H9 (cell line): ENCODE results near the gene TNFRSF6B. TPM values are rescaled to one million over a fixed set of nuclear protein-coding genes. Genes with fewer than 3 reads are reported as not detected.
A peak's percentile ranks its signal among the peaks of the same experiment; 100 is the strongest.
"Not testable (repeated sequence)": the region's sequence is repeated elsewhere in the genome, so short reads cannot be mapped to it uniquely, and the experiment has no call there.

Source experiments
- DNase-seq: peaks from one replicate; pipeline ENCODE4 v3.0.0-alpha.2; 2017
- H2AFZ ChIP-seq: one replicate; pipeline ENCODE4 v1.6.1; 2013; ENCODE audit warnings: mild to moderate bottlenecking, low read length, control low read depth, moderate library complexity
- H2AK5ac ChIP-seq: 2 replicates; pipeline ENCODE4 v1.6.1; 2013; ENCODE audit warnings: low read length, control low read depth, mixed read lengths; ENCODE audit not compliant: insufficient read length
- H2BK120ac ChIP-seq: one replicate; pipeline ENCODE4 v1.6.1; 2013; ENCODE audit warnings: low read depth, mild to moderate bottlenecking, low read length, control low read depth, inconsistent platforms; ENCODE audit not compliant: poor library complexity, severe bottlenecking
- H2BK12ac ChIP-seq: 2 replicates; pipeline ENCODE4 v1.6.1; 2013; ENCODE audit warnings: low read length, control low read depth, mixed read lengths, low read depth; ENCODE audit not compliant: insufficient read length
- H2BK15ac ChIP-seq: 2 replicates; pipeline ENCODE4 v1.6.1; 2013; ENCODE audit warnings: low read depth, low read length, control low read depth
- H2BK20ac ChIP-seq: one replicate; pipeline ENCODE4 v1.6.1; 2013; ENCODE audit warnings: low read depth, mild to moderate bottlenecking, low read length, control low read depth, inconsistent platforms; ENCODE audit not compliant: poor library complexity, severe bottlenecking
- H2BK5ac ChIP-seq: 2 replicates; pipeline ENCODE4 v1.6.1; 2013; ENCODE audit warnings: low read length, control low read depth, mixed read lengths; ENCODE audit not compliant: insufficient read length
- H3K14ac ChIP-seq: 2 replicates; pipeline ENCODE4 v1.6.1; 2013; ENCODE audit warnings: low read length, control low read depth; ENCODE audit not compliant: insufficient read depth
- H3K18ac ChIP-seq: 2 replicates; pipeline ENCODE4 v1.6.1; 2013; ENCODE audit warnings: low read depth, mild to moderate bottlenecking, mixed read lengths, low read length, control low read depth; ENCODE audit not compliant: insufficient read length
- H3K23ac ChIP-seq: 2 replicates; pipeline ENCODE4 v1.6.1; 2013; ENCODE audit warnings: low read length, control low read depth, mixed read lengths, low read depth; ENCODE audit not compliant: insufficient read length
- H3K23me2 ChIP-seq: 2 replicates; pipeline ENCODE4 v1.6.1; 2013; ENCODE audit warnings: low read depth, mild to moderate bottlenecking, mixed read lengths, low read length, control low read depth; ENCODE audit not compliant: insufficient read length, poor library complexity, severe bottlenecking
- H3K27ac ChIP-seq: 2 replicates; pipeline ENCODE4 v1.5.1; 2013; ENCODE audit warnings: low read length, control low read depth, mixed read lengths, low read depth; ENCODE audit not compliant: insufficient read length
- H3K27me3 ChIP-seq: 2 replicates; pipeline ENCODE4 v1.6.1; 2013; ENCODE audit warnings: low read length, control low read depth, inconsistent platforms; ENCODE audit not compliant: insufficient read depth
- H3K4ac ChIP-seq: 2 replicates; pipeline ENCODE4 v1.6.1; 2013; ENCODE audit warnings: low read depth, mild to moderate bottlenecking, control low read depth, inconsistent platforms, low read length, moderate library complexity
- H3K4me1 ChIP-seq: 2 replicates; pipeline ENCODE4 v1.6.1; 2013; ENCODE audit warnings: low read length, control low read depth, inconsistent platforms; ENCODE audit not compliant: insufficient read depth
- H3K4me2 ChIP-seq: 2 replicates; pipeline ENCODE4 v1.6.1; 2013; ENCODE audit warnings: low read length, control low read depth, mixed read lengths; ENCODE audit not compliant: insufficient read length, insufficient read depth
- H3K56ac ChIP-seq: 2 replicates; pipeline ENCODE4 v1.6.1; 2013; ENCODE audit warnings: low read depth, mild to moderate bottlenecking, mixed read lengths, low read length, control low read depth; ENCODE audit not compliant: insufficient read length
- H3K79me1 ChIP-seq: 2 replicates; pipeline ENCODE4 v1.6.1; 2013; ENCODE audit warnings: low read depth, mild to moderate bottlenecking, moderate library complexity, low read length, control low read depth, inconsistent platforms; ENCODE audit not compliant: insufficient read depth, poor library complexity, severe bottlenecking
- H3K79me2 ChIP-seq: 2 replicates; pipeline ENCODE4 v1.6.1; 2013; ENCODE audit warnings: low read length, control low read depth, inconsistent platforms; ENCODE audit not compliant: insufficient read depth
- H3K9ac ChIP-seq: 2 replicates; pipeline ENCODE4 v1.6.1; 2013; ENCODE audit warnings: low read length, control low read depth, mixed read lengths; ENCODE audit not compliant: insufficient read length; ENCODE audit errors: extremely low read depth
- H3K9me3 ChIP-seq: one replicate; pipeline ENCODE4 v1.6.1; 2013; ENCODE audit warnings: low read depth, low read length, inconsistent platforms; ENCODE audit not compliant: control insufficient read depth
- H3T11ph ChIP-seq: one replicate; pipeline ENCODE4 v1.6.1; 2013; ENCODE audit warnings: mild to moderate bottlenecking, low read length, control low read depth, inconsistent platforms
- H4K20me1 ChIP-seq: one replicate; pipeline ENCODE4 v1.6.1; 2013; ENCODE audit not compliant: control insufficient read depth, insufficient read length, insufficient read depth
- H4K5ac ChIP-seq: 2 replicates; pipeline ENCODE4 v1.6.1; 2013; ENCODE audit warnings: low read depth, mild to moderate bottlenecking, mixed read lengths, low read length, control low read depth; ENCODE audit not compliant: insufficient read length
- H4K8ac ChIP-seq: replicated peaks from 2 replicates; pipeline ENCODE4 v1.6.1; 2013; ENCODE audit warnings: low read length, control low read depth, mixed read lengths, low read depth; ENCODE audit not compliant: insufficient read length
- H4K91ac ChIP-seq: 2 replicates; pipeline ENCODE4 v1.6.1; 2013; ENCODE audit warnings: low read depth, mild to moderate bottlenecking, moderate library complexity, mixed read lengths, low read length, control low read depth; ENCODE audit not compliant: insufficient read length
- H3K27ac Mint-ChIP-seq, 3 experiments: 2 replicates in 2 of 3; 3 replicates in 1 of 3; pipeline ENCODE4 v1.8.0; 2020 to 2021; ENCODE audit warnings: mixed read lengths in 3 of 3, mild to moderate bottlenecking in 1 of 3, moderate library complexity in 1 of 3
- H3K27me3 Mint-ChIP-seq: 2 replicates; pipeline ENCODE4 v1.8.0; 2021; ENCODE audit warnings: low read depth, mild to moderate bottlenecking, moderate library complexity, mixed read lengths
- H3K36me3 Mint-ChIP-seq, 3 experiments: 2 replicates in 2 of 3; 3 replicates in 1 of 3; pipeline ENCODE4 v1.8.0; 2020 to 2021; ENCODE audit warnings: low read depth in 3 of 3, mixed read lengths in 3 of 3; ENCODE audit not compliant: insufficient read depth in 1 of 3
- H3K4me1 Mint-ChIP-seq, 2 experiments: 2 replicates each; pipeline ENCODE4 v1.8.0; 2020; ENCODE audit warnings: mixed read lengths in 2 of 2
- H3K4me3 Mint-ChIP-seq, 2 experiments: 2 replicates in 1 of 2; 3 replicates in 1 of 2; pipeline ENCODE4 v1.8.0; 2020 to 2021; ENCODE audit warnings: mild to moderate bottlenecking in 2 of 2, mixed read lengths in 2 of 2, moderate library complexity in 1 of 2
- H3K9me3 Mint-ChIP-seq, 2 experiments: 2 replicates in 1 of 2; 3 replicates in 1 of 2; pipeline ENCODE4 v1.8.0; 2020; ENCODE audit warnings: mild to moderate bottlenecking in 2 of 2, mixed read lengths in 2 of 2, moderate library complexity in 1 of 2
- whole genome bisulfite sequencing: extraction: QIAGEN DNeasy Blood & Tissue Kit; methylation state at CpG from one replicate; pipeline ENCODE4 v1.1.7; 2013; ENCODE audit warnings: missing lambda C conversion rate, low lambda C conversion rate, mixed read lengths; ENCODE audit not compliant: insufficient read length; ENCODE audit errors: extremely low coverage; 5-methylcytosine and 5-hydroxymethylcytosine counted together
- total RNA-seq: library from RNA; stranded (reverse); gene quantifications from 2 replicates; pipeline ENCODE4 v1.2.1, GENCODE V29; 2021
- TF ChIP-seq, protein P1 (sequence below): fragments of 200-600 bp; sonication (generic); conservative IDR thresholded peaks from 3 replicates; pipeline ENCODE4 v1.8.0; 2021; ENCODE audit warnings: antibody characterized with exemption, mild to moderate bottlenecking

Gene TNFRSF6B
- total RNA-seq, 1 experiment from 2014 or later, result not detected

DNA sequence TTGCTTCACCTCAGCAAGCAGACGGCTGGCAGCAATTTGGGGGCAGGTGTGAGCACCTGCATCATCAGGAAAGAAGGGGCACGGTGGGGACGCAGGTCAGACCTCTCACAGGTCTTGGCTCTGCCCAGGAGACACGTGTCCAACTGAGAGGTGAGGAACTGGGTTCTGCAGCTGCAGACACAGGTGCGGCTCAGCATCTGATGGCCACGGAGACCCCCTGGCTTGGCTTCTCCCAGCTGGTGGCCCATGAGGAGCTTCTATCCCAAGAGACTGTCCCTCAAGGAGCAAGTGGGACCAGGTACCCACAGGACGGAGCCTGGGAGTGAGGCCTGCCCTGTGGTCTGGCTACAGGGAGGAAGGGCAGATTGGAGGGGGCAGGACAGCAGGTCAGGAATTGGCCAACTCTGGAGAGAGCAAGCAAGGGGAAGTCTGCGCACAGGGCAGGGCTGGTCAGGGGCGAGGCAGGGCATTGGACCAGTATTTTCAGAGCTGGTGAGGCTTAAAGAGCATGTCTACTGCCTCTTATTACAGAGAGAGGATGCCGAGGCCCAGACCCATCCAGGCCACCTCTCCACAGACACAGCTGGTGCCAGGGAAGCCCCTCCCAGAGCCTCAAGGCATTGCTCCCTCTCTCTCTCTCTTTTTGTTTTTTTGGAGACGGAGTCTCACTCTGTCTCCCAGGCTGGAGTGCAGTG lies 47.4 kb upstream of the TNFRSF6B start:
- Mint-ChIP-seq H3K27me3 (peaks cover 6% of the 10 kb centered on the region), H3K9me3 (no peaks in the 10 kb centered on the region), H3K4me3 (no peak overlapping the region; a peak in 1 of 5 replicates), H3K4me1 (peaks cover 7% of the 10 kb centered on the region in 2 experiments), H3K36me3 (peaks cover 0 to 2% (median 0%) of the 10 kb centered on the region in 3 experiments; a peak in 4 of 7 replicates), H3K27ac (peak overlapping the region in 1 of 3 experiments; percentile 53; a peak in 1 of 7 replicates)
- Histone ChIP-seq H4K8ac (no peak overlapping the region), H2AK5ac (no peak overlapping the region), H4K5ac (no peak overlapping the region), H3K27me3 (no peaks in the 10 kb centered on the region), H3K23me2 (peaks cover 2% of the 10 kb centered on the region), H2AFZ (no peak overlapping the region), H3K79me2 (no peaks in the 10 kb centered on the region), H2BK5ac (no peak overlapping the region), H3K14ac (no peak overlapping the region), H3K18ac (no peak overlapping the region), H2BK20ac (no peak overlapping the region), H2BK12ac (no peak overlapping the region), H2BK15ac (no peak overlapping the region), H3K9ac (no peak overlapping the region), H3K9me3 (no peaks in the 10 kb centered on the region), H3T11ph (no peak overlapping the region), H3K4me2 (no peak overlapping the region), H3K23ac (no peak overlapping the region), H3K4me1 (no peaks in the 10 kb centered on the region), H3K27ac (no peak overlapping the region), H2BK120ac (no peak overlapping the region), H3K4ac (no peak overlapping the region), H3K79me1 (no peaks in the 10 kb centered on the region), H4K91ac (no peak overlapping the region), H4K20me1 (no peaks in the 10 kb centered on the region), H3K56ac (no peak overlapping the region)
- DNase-seq, result no peak
- no CpG with 5 or more reads among the region's 11 CpGs for WGBS
- TF ChIP-seq, protein P1, sequence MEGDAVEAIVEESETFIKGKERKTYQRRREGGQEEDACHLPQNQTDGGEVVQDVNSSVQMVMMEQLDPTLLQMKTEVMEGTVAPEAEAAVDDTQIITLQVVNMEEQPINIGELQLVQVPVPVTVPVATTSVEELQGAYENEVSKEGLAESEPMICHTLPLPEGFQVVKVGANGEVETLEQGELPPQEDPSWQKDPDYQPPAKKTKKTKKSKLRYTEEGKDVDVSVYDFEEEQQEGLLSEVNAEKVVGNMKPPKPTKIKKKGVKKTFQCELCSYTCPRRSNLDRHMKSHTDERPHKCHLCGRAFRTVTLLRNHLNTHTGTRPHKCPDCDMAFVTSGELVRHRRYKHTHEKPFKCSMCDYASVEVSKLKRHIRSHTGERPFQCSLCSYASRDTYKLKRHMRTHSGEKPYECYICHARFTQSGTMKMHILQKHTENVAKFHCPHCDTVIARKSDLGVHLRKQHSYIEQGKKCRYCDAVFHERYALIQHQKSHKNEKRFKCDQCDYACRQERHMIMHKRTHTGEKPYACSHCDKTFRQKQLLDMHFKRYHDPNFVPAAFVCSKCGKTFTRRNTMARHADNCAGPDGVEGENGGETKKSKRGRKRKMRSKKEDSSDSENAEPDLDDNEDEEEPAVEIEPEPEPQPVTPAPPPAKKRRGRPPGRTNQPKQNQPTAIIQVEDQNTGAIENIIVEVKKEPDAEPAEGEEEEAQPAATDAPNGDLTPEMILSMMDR, result no peak

GRCh38 chr20:63650486-63650885 lies 46.0 kb upstream of the TNFRSF6B start:
- not testable (repeated sequence) for H2BK120ac ChIP-seq, H4K91ac ChIP-seq, H2AFZ ChIP-seq, H3K27me3 ChIP-seq, H3K79me1 ChIP-seq, H3K36me3 Mint-ChIP-seq, H3K79me2 ChIP-seq, H3K56ac ChIP-seq, H3K27ac ChIP-seq, H3K4me2 ChIP-seq, H3K18ac ChIP-seq, H3K4me3 Mint-ChIP-seq, H4K20me1 ChIP-seq, H4K8ac ChIP-seq, H3K27ac Mint-ChIP-seq, H2BK12ac ChIP-seq, H3K14ac ChIP-seq, H3K9me3 Mint-ChIP-seq, H3K23me2 ChIP-seq, DNase-seq, H3K4ac ChIP-seq, H4K5ac ChIP-seq, H3K9ac ChIP-seq, H3K9me3 ChIP-seq, H2BK20ac ChIP-seq, H2BK15ac ChIP-seq, H3K27me3 Mint-ChIP-seq, H3K4me1 ChIP-seq, H2AK5ac ChIP-seq, H3T11ph ChIP-seq, H2BK5ac ChIP-seq, H3K23ac ChIP-seq
- H3K4me1 Mint-ChIP-seq, result peaks cover 15 to 16% of the 10 kb centered on the region in 2 experiments
- no CpG with 5 or more reads among the region's 25 CpGs for WGBS
